HCT116 (cell line): ENCODE measurements around the gene HRK. TPM values are rescaled to one million over a fixed set of nuclear protein-coding genes. Genes with fewer than 3 reads are reported as not detected.

Experiments used
- ATAC-seq: fragments of 200-7000 bp; cut with Tn5 transposase; 2 replicates; pipeline ENCODE4 v1.9.1; 2020; ENCODE audit warnings: mild to moderate bottlenecking, moderate library complexity
- BruUV-seq: library from RNA; stranded (reverse); fragments of 400-500 nt; replicated peaks from 2 replicates; lab custom pipeline; 2021; lab: Mats Ljungman, UMichigan
- CTCF ChIA-PET: fragments of 300-600 bp; sonication (Branson Sonifier 250); formaldehyde crosslinking; loops from one replicate; lab custom pipeline; 2021; ENCODE audit warnings: antibody characterized with exemption; lab: Charles Lee
- POLR2A ChIA-PET: fragments of 300-600, 350-600 bp; sonication (Branson Sonifier 250); formaldehyde crosslinking; loops from one replicate; lab custom pipeline; 2021; ENCODE audit warnings: antibody characterized with exemption; lab: Charles Lee
- RAD21 ChIA-PET, 2 experiments: fragments of 300-600 bp; sonication (Branson Sonifier 250); formaldehyde crosslinking; loops; one replicate each; lab custom pipeline; 2023; ENCODE audit warnings: low total read pairs in 2 of 2; ENCODE audit not compliant: uncharacterized antibody in 2 of 2, unreplicated experiment in 2 of 2, low non-redundant PET in 1 of 2; lab: Charles Lee
- DNase-seq: peaks from one replicate; pipeline ENCODE4 v3.0.0-alpha.2; 2010; ENCODE audit warnings: low read depth, low spot score
- H2AFZ ChIP-seq: fragments of 200-600 bp; shearing (Covaris generic), sonication (generic); 2 replicates; pipeline ENCODE4 v1.6.1; 2017; ENCODE audit warnings: low read depth, mixed run types, mixed read lengths, antibody characterized with exemption, low read length; ENCODE audit not compliant: poor library complexity, severe bottlenecking
- H3K27ac ChIP-seq: 2 replicates; pipeline ENCODE4 v1.5.1; 2012; ENCODE audit warnings: low read depth, low read length
- H3K27me3 ChIP-seq: fragments of 200-600 bp; sonication (generic); 2 replicates; pipeline ENCODE4 v1.6.1; 2016; ENCODE audit warnings: mixed run types, low read length, mixed read lengths; ENCODE audit not compliant: insufficient read depth
- H3K36me3 ChIP-seq, 2 experiments: fragments of 200-500 bp in 1 of 2; fragments of 200-600 bp in 1 of 2; sonication (Bioruptor generic) in 1 of 2; sonication (generic) in 1 of 2; 2 replicates each; pipeline versions ENCODE4 v1.5.1 to v1.6.1; 2014 to 2016; ENCODE audit warnings: low read length in 2 of 2, inconsistent platforms in 1 of 2, mixed read lengths in 1 of 2, mixed run types in 1 of 2; ENCODE audit not compliant: insufficient read depth in 2 of 2, control insufficient read depth in 1 of 2
- H3K4me1 ChIP-seq, 2 experiments: fragments of 200-600 bp in 1 of 2; sonication (generic) in 1 of 2; 2 replicates each; pipeline versions ENCODE4 v1.5.1 to v1.6.1; 2012 to 2017; ENCODE audit warnings: low read length in 2 of 2, inconsistent platforms in 1 of 2, mild to moderate bottlenecking in 1 of 2, mixed read lengths in 1 of 2, mixed run types in 1 of 2, moderate library complexity in 1 of 2; ENCODE audit not compliant: insufficient read depth in 2 of 2, control insufficient read depth in 1 of 2
- H3K4me2 ChIP-seq: fragments of 200-600 bp; sonication (generic); 2 replicates; pipeline ENCODE4 v1.6.1; 2017; ENCODE audit warnings: mixed run types, low read length, mixed read lengths
- H3K4me3 ChIP-seq, 2 experiments: fragments of 200-600 bp in 1 of 2; sonication (generic) in 1 of 2; replicated peaks in 1 of 2; 2 replicates each; pipeline ENCODE4 v1.5.1; 2011 to 2016; ENCODE audit warnings: low read length in 2 of 2, control low read depth in 1 of 2, low read depth in 1 of 2, mild to moderate bottlenecking in 1 of 2, mixed read lengths in 1 of 2, mixed run types in 1 of 2
- H3K79me2 ChIP-seq: fragments of 200-600 bp; sonication (generic); 2 replicates; pipeline ENCODE4 v1.6.1; 2017; ENCODE audit warnings: mild to moderate bottlenecking, mixed run types, low read length, moderate library complexity, mixed read lengths; ENCODE audit not compliant: insufficient read depth
- H3K9ac ChIP-seq: fragments of 200-600 bp; sonication (generic); 2 replicates; pipeline ENCODE4 v1.6.1; 2016; ENCODE audit warnings: low read length, mixed read lengths
- H3K9me2 ChIP-seq: fragments of 200-600 bp; sonication (generic), shearing (Covaris generic); 2 replicates; pipeline ENCODE4 v1.6.1; 2017; ENCODE audit warnings: mixed run types, mild to moderate bottlenecking, moderate library complexity; ENCODE audit not compliant: insufficient read depth
- H3K9me3 ChIP-seq, 2 experiments: fragments of 200-500 bp in 1 of 2; fragments of 200-600 bp in 1 of 2; sonication (Bioruptor generic) in 1 of 2; sonication (generic) in 1 of 2; 2 replicates each; pipeline ENCODE4 v1.6.1; 2014 to 2017; ENCODE audit warnings: low read length in 2 of 2, mixed read lengths in 2 of 2, inconsistent platforms in 1 of 2, low read depth in 1 of 2, mild to moderate bottlenecking in 1 of 2, mixed run types in 1 of 2, moderate library complexity in 1 of 2; ENCODE audit not compliant: control insufficient read depth in 1 of 2, insufficient read depth in 1 of 2
- H4K20me1 ChIP-seq: fragments of 200-600 bp; sonication (generic), shearing (Covaris generic); 2 replicates; pipeline ENCODE4 v1.6.1; 2017; ENCODE audit warnings: mixed run types, mild to moderate bottlenecking, moderate library complexity; ENCODE audit not compliant: insufficient read depth
- CEBPB ChIP-seq: IDR thresholded peaks from 2 replicates; pipeline ENCODE4 v1.6.1; 2012; ENCODE audit warnings: low read depth
- ELF1 ChIP-seq: IDR thresholded peaks from 2 replicates; pipeline ENCODE4 v1.6.1; 2012; ENCODE audit warnings: low read depth, borderline replicate concordance
- JUND ChIP-seq: IDR thresholded peaks from 2 replicates; pipeline ENCODE4 v1.6.1; 2012
- POLR2A ChIP-seq: IDR thresholded peaks from 2 replicates; pipeline ENCODE4 v1.7.0; 2011; ENCODE audit warnings: borderline replicate concordance; ENCODE audit not compliant: insufficient read depth, insufficient read length; ENCODE audit errors: extremely low read depth
- POLR2AphosphoS5 ChIP-seq: IDR thresholded peaks from 2 replicates; pipeline ENCODE4 v1.6.1; 2011; ENCODE audit warnings: mild to moderate bottlenecking, low read depth, low read length, moderate library complexity
- RAD21 ChIP-seq: IDR thresholded peaks from 2 replicates; pipeline ENCODE4 v1.6.1; 2012; ENCODE audit warnings: low read depth, mild to moderate bottlenecking
- TCF7L2 ChIP-seq: IDR thresholded peaks from 2 replicates; pipeline ENCODE4 v1.7.0; 2011; ENCODE audit warnings: borderline replicate concordance, inconsistent platforms; ENCODE audit not compliant: insufficient read depth, insufficient read length; ENCODE audit errors: extremely low read depth
- YY1 ChIP-seq: IDR thresholded peaks from 2 replicates; pipeline ENCODE4 v1.6.1; 2011; ENCODE audit warnings: low read length, low read depth, moderate library complexity, mild to moderate bottlenecking; ENCODE audit not compliant: insufficient replicate concordance; ENCODE audit errors: extremely low read depth
- ZFX ChIP-seq: fragments of 450-650 bp; IDR thresholded peaks from 2 replicates; pipeline ENCODE4 v1.6.1; 2017
- intact Hi-C: fragments of 100-400 bp; cut with micrococcal nuclease; formaldehyde crosslinking; loops from 2 replicates; pipeline ENCODE4 v1.10.0; 2022
- total RNA-seq: library from RNA; stranded (reverse); gene quantifications from one replicate; pipeline ENCODE4 v1.2.1, GENCODE V29; 2021; ENCODE audit not compliant: unreplicated experiment
- TF ChIP-seq, protein P1 (sequence below): IDR thresholded peaks from 2 replicates; pipeline ENCODE4 v1.6.1; 2012
- TF ChIP-seq, protein P2 (sequence below): IDR thresholded peaks from 2 replicates; pipeline ENCODE4 v1.6.1; 2012; ENCODE audit warnings: low read depth

The HRK gene
- total RNA-seq, 1 experiment from 2014 or later: 4.3 TPM

DNA sequence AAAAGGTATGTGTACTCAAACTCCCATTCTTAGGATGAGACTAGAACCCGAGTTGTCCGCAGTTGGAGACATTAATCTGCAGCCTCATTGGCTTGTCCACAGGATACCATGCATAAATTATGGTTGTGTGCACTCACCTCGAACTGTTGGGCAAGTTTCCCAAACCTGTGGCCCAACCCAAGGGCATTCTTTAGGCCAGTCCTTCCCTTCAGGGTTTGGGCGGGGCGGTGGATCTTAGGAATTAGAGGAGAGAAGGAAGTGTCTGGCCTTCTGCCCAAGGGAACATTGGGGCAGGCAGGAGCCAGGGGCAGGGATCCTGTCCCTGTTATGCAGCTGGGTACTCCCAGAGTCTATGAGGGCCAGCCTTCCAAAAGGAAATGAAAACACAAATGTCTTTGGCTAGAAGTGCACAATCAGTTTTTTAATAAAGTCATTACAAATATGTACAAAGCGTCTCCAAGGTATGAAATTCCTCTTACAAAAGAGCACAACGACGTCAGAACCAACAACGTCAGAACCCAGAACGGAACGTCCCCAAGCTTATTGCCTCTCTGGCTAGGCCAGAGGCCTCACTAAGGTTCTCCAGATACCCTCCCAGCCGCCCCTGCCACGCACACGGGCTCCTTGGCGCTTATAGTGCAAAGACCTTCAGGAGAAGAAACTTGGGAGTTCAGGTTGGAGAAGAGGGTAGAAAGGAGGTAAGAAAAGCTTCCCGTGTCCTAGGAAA lies 25.3 kb downstream of the HRK start:
- Histone ChIP-seq H2AFZ (no peak overlapping the region), H3K9me2 (no peaks in the 10 kb centered on the region), H4K20me1 (no peaks in the 10 kb centered on the region)
- CTCF ChIA-PET: interaction anchor here (1.2 kb wide), 1 partner anchor 7 kb away, joined by 3 read pairs; no protein-coding TSS in a partner anchor
- TF ChIP-seq, protein P1, sequence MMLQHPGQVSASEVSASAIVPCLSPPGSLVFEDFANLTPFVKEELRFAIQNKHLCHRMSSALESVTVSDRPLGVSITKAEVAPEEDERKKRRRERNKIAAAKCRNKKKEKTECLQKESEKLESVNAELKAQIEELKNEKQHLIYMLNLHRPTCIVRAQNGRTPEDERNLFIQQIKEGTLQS: no peak
- TF ChIP-seq ELF1 (no peak), POLR2AphosphoS5 (no peak), ZFX (no peak), JUND (no peak), TCF7L2 (no peak), POLR2A (no peak), CEBPB (no peak), RAD21 (no peak), YY1 (no peak)
- TF ChIP-seq, protein P2, sequence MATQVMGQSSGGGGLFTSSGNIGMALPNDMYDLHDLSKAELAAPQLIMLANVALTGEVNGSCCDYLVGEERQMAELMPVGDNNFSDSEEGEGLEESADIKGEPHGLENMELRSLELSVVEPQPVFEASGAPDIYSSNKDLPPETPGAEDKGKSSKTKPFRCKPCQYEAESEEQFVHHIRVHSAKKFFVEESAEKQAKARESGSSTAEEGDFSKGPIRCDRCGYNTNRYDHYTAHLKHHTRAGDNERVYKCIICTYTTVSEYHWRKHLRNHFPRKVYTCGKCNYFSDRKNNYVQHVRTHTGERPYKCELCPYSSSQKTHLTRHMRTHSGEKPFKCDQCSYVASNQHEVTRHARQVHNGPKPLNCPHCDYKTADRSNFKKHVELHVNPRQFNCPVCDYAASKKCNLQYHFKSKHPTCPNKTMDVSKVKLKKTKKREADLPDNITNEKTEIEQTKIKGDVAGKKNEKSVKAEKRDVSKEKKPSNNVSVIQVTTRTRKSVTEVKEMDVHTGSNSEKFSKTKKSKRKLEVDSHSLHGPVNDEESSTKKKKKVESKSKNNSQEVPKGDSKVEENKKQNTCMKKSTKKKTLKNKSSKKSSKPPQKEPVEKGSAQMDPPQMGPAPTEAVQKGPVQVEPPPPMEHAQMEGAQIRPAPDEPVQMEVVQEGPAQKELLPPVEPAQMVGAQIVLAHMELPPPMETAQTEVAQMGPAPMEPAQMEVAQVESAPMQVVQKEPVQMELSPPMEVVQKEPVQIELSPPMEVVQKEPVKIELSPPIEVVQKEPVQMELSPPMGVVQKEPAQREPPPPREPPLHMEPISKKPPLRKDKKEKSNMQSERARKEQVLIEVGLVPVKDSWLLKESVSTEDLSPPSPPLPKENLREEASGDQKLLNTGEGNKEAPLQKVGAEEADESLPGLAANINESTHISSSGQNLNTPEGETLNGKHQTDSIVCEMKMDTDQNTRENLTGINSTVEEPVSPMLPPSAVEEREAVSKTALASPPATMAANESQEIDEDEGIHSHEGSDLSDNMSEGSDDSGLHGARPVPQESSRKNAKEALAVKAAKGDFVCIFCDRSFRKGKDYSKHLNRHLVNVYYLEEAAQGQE: no peak
- TF ChIP-seq, all 23 proteins: peak for 0
- no peaks in the 10 kb centered on the region for H3K27me3 ChIP-seq
- H3K4me1 ChIP-seq: peaks cover 8 to 10% of the 10 kb centered on the region in 2 experiments; a peak in 3 of 4 replicates
- no peak for DNase-seq
- no peaks in the 10 kb centered on the region for H3K9me3 ChIP-seq
- ChIA-PET POLR2A (no interaction called here), RAD21 (no interaction called here)
- H3K79me2 ChIP-seq: no peaks in the 10 kb centered on the region
- no TSS peak for BruUV-seq
- no peaks in the 10 kb centered on the region for H3K36me3 ChIP-seq
- H3K27ac ChIP-seq: no peak overlapping the region
- ATAC-seq: peak; percentile 64
- intact Hi-C loops: no loop called here
- no peak overlapping the region for H3K9ac ChIP-seq
- H3K4me3 ChIP-seq: no peak overlapping the region
- H3K4me2 ChIP-seq: peak overlapping the region; percentile 47
